Measurements from ENCODE around the gene NQO2. TPM values are rescaled to one million over a fixed set of nuclear protein-coding genes. Genes with fewer than 3 reads are reported as not detected.

NQO2 gene
- total RNA-seq, 1 experiment from 2014 or later, result 45.7 TPM

DNA sequence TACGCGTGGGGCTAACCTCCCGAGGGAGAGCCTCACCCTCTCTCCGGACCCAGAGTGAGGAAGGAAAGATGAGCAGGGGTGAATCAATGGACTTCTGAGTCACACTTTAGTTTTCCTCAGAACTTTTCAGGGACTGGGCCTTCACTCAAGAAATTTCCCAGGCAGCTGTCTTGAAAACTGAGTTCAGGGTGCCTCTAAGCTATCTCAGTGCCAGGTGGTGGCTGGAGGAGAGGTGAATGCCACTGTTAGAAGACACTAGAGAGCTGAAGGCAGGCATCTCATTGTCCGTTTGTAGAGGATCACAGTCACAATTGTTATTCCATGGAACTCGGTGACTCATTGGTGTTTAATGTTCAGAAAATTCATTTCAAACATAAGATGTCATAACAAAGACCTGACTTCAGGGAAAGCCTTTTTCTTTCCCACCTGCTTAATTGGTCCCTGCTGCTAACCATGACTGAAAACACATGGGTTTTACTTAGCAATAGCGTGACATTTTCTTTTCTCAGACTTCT lies 23.1 kb upstream of the NQO2 start:
- Histone ChIP-seq H3K27me3 (ENCODE audit: control insufficient read depth, insufficient read depth, low read length) (no peaks in the 10 kb centered on the region), H3K9me3 (ENCODE audit: control insufficient read depth, insufficient read depth, low read depth, low read length) (no peaks in the 10 kb centered on the region), H3K4me1 (ENCODE audit: control insufficient read depth, insufficient read depth, low read length) (peaks cover 5% of the 10 kb centered on the region), H3K36me3 (ENCODE audit: control insufficient read depth, insufficient read depth, low read length) (no peaks in the 10 kb centered on the region), H3K4me3 (ENCODE audit: low read depth in 2 of 2, low read length in 2 of 2) (no peak overlapping the region), H3K27ac (ENCODE audit: low read length) (peak overlapping the region; percentile 50; the same call in 1 of the 2 replicates)
- ATAC-seq (0 out of 2 replicates have a peak, but pooled peaks have one; percentile 18), DNase-seq (ENCODE audit: low read depth, low spot score) (no peak)
- no TSS peak for BruUV-seq (replicated peaks)
- POLR2A ChIA-PET, result no interaction called here
- in situ Hi-C loops (cut with HindIII; ENCODE audit: low pct_unique_long_range_greater_than_20kb, low sequenced_read_pairs), result no loop called here
- no peak for TF ChIP-seq CTCF (IDR thresholded peaks at IDR 0.05)
- intact Hi-C loops (cut with micrococcal nuclease; ENCODE audit: unreplicated experiment), result no loop called here
- CTCF ChIA-PET, result interaction anchor here (0.6 to 1.8 kb wide), 2 partner anchors 44 to 86 kb away, joined by 3 to 4 read pairs; no protein-coding TSS in a partner anchor

DNA sequence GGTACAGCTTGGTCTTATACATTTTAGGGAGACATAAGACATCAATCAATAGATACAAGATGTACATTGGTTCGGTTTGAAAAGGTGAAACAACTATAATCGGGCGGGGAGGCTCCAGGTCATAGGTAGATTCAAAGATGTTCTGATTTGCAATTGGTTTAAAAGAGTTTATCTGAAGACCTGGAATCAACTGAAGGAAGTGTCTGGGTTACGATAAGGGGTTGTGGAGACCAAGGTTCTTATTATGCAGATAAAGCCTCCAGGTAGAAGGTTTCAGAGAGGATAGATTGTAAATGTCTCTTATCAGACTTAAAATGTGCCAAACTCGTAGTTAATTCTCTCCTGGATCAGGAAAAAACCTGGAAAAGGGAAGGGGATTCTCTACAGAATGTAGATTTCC lies 22.4 kb upstream of the NQO2 start:
- ChIA-PET CTCF (interaction anchor here (0.6 to 1.3 kb wide), 2 partner anchors 25 to 87 kb away, joined by 4 to 6 read pairs; no protein-coding TSS in a partner anchor), POLR2A (interaction anchor here (0.5 kb wide), 1 partner anchor 21 kb away, joined by 4 read pairs; no protein-coding TSS in a partner anchor)
- DNase-seq (ENCODE audit: low read depth, low spot score), result no peak
- no peaks in the 10 kb centered on the region for H3K9me3 ChIP-seq (ENCODE audit: control insufficient read depth, insufficient read depth, low read depth, low read length)
- H3K4me1 ChIP-seq (ENCODE audit: control insufficient read depth, insufficient read depth, low read length), result peaks cover 6% of the 10 kb centered on the region
- H3K27me3 ChIP-seq (ENCODE audit: control insufficient read depth, insufficient read depth, low read length), result no peaks in the 10 kb centered on the region
- no peak for ATAC-seq
- H3K36me3 ChIP-seq (ENCODE audit: control insufficient read depth, insufficient read depth, low read length), result no peaks in the 10 kb centered on the region
- no peak overlapping the region for H3K4me3 ChIP-seq (ENCODE audit: low read depth in 2 of 2, low read length in 2 of 2)
- no TSS peak for BruUV-seq (replicated peaks)
- TF ChIP-seq SIN3A (IDR thresholded peaks at IDR 0.05; ENCODE audit: borderline replicate concordance, insufficient read depth, low read depth, low read length), result no peak
- no peak for TF ChIP-seq POLR2AphosphoS5 (IDR thresholded peaks at IDR 0.05; ENCODE audit: low read depth, low read length)
- TF ChIP-seq CTCF (IDR thresholded peaks at IDR 0.05), result no peak
- no peak for TF ChIP-seq TCF7L2 (IDR thresholded peaks at IDR 0.05; ENCODE audit: low read depth, low read length)
- TF ChIP-seq REST (IDR thresholded peaks at IDR 0.05; ENCODE audit: insufficient read depth in 1 of 2, low read depth in 2 of 2, low read length in 1 of 2), result no peak
- in situ Hi-C loops (cut with HindIII; ENCODE audit: low pct_unique_long_range_greater_than_20kb, low sequenced_read_pairs), result no loop called here
- H3K27ac ChIP-seq (ENCODE audit: low read length), result no peak overlapping the region
- intact Hi-C loops (cut with micrococcal nuclease; ENCODE audit: unreplicated experiment), result no loop called here

Data from Panc1 (cell line).